Measurements from ENCODE around the gene F2. TPM values are rescaled to one million over a fixed set of nuclear protein-coding genes. Genes with fewer than 3 reads are reported as not detected.
"Not testable (repeated sequence)": the region's sequence is repeated elsewhere in the genome, so short reads cannot be mapped to it uniquely, and the experiment has no call there.

Gene F2
- total and polyA plus RNA-seq, 4 experiments from 2014 or later, result not detected

GRCh38 chr11:46701078-46701654 is 17.8 kb upstream of the F2 start:
- CTCF ChIA-PET (ENCODE audit: partially characterized antibody), result interaction anchor here (1.2 to 7.5 kb wide), 5 partner anchors 15 to 107 kb away, joined by 3 to 61 read pairs (median 4); partner anchors contain the start of genes AMBRA1, ATG13 and HARBI1
- Mint-ChIP-seq H3K4me1 (peaks cover 30 to 65% (median 47%) of the 10 kb centered on the region in 4 donors), H3K36me3 (peaks cover 14 to 58% of the 10 kb centered on the region in 2 donors), H3K9me3 (peaks cover 0 to 3% (median 0%) of the 10 kb centered on the region in 8 donors), H3K4me3 (peak overlapping the region; percentile 92 to 100 (median 99)), H3K27me3 (no peaks in the 10 kb centered on the region), H3K27ac (peak overlapping the region; percentile 88 to 99 (median 96))
- POLR2A ChIA-PET (ENCODE audit: partially characterized antibody), result interaction anchor here (0.7 to 4.6 kb wide), 16 partner anchors 8 to 877 kb away, joined by 3 to 85 read pairs (median 4); partner anchors contain the start of genes AMBRA1, ATG13, DDB2 and HARBI1
- Histone ChIP-seq H3K9me3 (ENCODE audit: control insufficient read depth in 1 of 2, low read length in 2 of 2) (no peaks in the 10 kb centered on the region), H3K36me3 (ENCODE audit: insufficient read depth, low read length) (peaks cover 40% of the 10 kb centered on the region), H3K4me3 (ENCODE audit: low read length in 2 of 2) (peak overlapping the region; percentile 82 to 98), H3K27ac (ENCODE audit: low read depth, low read length) (peak overlapping the region; percentile 86), H3K4me1 (ENCODE audit: insufficient read depth, low read length) (peaks cover 59% of the 10 kb centered on the region), H3K27me3 (ENCODE audit: insufficient read depth, low read length) (no peaks in the 10 kb centered on the region)
- no peak for DNase-seq
- intact Hi-C loops (cut with micrococcal nuclease), result loop anchor here (2.0 kb wide), 1 partner anchor 854 kb away; the partner anchor contains the start of gene CRY2

GRCh38 chr11:46705070-46705688 is 13.8 kb upstream of the F2 start:
- Mint-ChIP-seq H3K36me3 (peaks cover 18 to 61% of the 10 kb centered on the region in 2 donors), H3K27me3 (no peaks in the 10 kb centered on the region), H3K4me3 (no peak overlapping the region), H3K9me3 (peaks cover 0 to 3% (median 0%) of the 10 kb centered on the region in 8 donors), H3K27ac (no peak overlapping the region), H3K4me1 (peaks cover 22 to 33% (median 25%) of the 10 kb centered on the region in 4 donors)
- CTCF ChIA-PET (ENCODE audit: partially characterized antibody), result interaction anchor here (1.1 kb wide), 1 partner anchor 34 kb away, joined by 3 read pairs; no protein-coding TSS in a partner anchor
- intact Hi-C loops (cut with micrococcal nuclease), result no loop called here
- H3K9me3 ChIP-seq (ENCODE audit: control insufficient read depth in 1 of 2, low read length in 2 of 2), result no peaks in the 10 kb centered on the region
- DNase-seq, result no peak
- POLR2A ChIA-PET (ENCODE audit: partially characterized antibody), result interaction anchor here (1.1 kb wide), 1 partner anchor 34 kb away, joined by 3 read pairs; no protein-coding TSS in a partner anchor
- peaks cover 44% of the 10 kb centered on the region for H3K36me3 ChIP-seq (ENCODE audit: insufficient read depth, low read length)
- no peak overlapping the region for H3K4me3 ChIP-seq (ENCODE audit: low read length in 2 of 2)
- H3K27ac ChIP-seq (ENCODE audit: low read depth, low read length), result no peak overlapping the region
- H3K4me1 ChIP-seq (ENCODE audit: insufficient read depth, low read length), result peaks cover 23% of the 10 kb centered on the region
- no peaks in the 10 kb centered on the region for H3K27me3 ChIP-seq (ENCODE audit: insufficient read depth, low read length)

DNA sequence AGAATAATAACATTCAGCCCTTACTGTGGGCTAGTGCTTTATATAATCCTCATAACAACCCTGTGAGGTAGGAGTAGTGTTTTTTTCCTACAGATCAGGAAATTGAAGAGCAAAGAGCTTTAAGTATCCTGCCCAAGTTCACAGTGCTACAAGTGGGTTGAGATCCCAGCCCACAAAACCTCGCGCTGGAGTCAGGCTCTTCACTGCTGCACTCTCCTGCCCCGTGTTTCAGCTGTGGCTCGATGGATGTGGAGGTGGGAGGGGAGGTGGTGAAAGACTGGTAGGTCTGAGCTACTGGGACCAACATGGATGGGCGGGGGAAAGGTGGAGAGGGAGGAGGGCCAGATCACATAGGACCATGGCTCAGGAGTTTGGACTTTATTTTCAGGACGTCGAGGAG is 12.1 kb upstream of the F2 start:
- no peaks in the 10 kb centered on the region for H3K9me3 ChIP-seq (ENCODE audit: control insufficient read depth in 1 of 2, low read length in 2 of 2)
- peaks cover 44% of the 10 kb centered on the region for H3K36me3 ChIP-seq (ENCODE audit: insufficient read depth, low read length)
- H3K4me1 Mint-ChIP-seq, result peaks cover 12 to 18% (median 15%) of the 10 kb centered on the region in 4 donors
- H3K4me1 ChIP-seq (ENCODE audit: insufficient read depth, low read length), result peaks cover 16% of the 10 kb centered on the region
- H3K36me3 Mint-ChIP-seq, result peaks cover 18 to 47% of the 10 kb centered on the region in 2 donors
- no peak overlapping the region for H3K4me3 Mint-ChIP-seq
- POLR2A ChIA-PET (ENCODE audit: partially characterized antibody), result no interaction called here
- peak overlapping the region in 3 of 7 donors; percentile 1 to 57 (median 42) for H3K27ac Mint-ChIP-seq
- no peak overlapping the region for H3K27ac ChIP-seq (ENCODE audit: low read depth, low read length)
- no peak for DNase-seq
- no peaks in the 10 kb centered on the region for H3K27me3 Mint-ChIP-seq
- no peak overlapping the region for H3K4me3 ChIP-seq (ENCODE audit: low read length in 2 of 2)
- CTCF ChIA-PET (ENCODE audit: partially characterized antibody), result interaction anchor here (1.5 kb wide), 1 partner anchor 37 kb away, joined by 7 read pairs; no protein-coding TSS in a partner anchor
- H3K27me3 ChIP-seq (ENCODE audit: insufficient read depth, low read length), result no peaks in the 10 kb centered on the region
- H3K9me3 Mint-ChIP-seq, result no peaks in the 10 kb centered on the region
- intact Hi-C loops (cut with micrococcal nuclease), result no loop called here

GRCh38 chr11:46709351-46709750 is 9.7 kb upstream of the F2 start:
- H3K4me3 ChIP-seq (ENCODE audit: low read length in 2 of 2); DNase-seq; intact Hi-C loops (cut with micrococcal nuclease); CTCF ChIA-PET (ENCODE audit: partially characterized antibody); H3K4me1 ChIP-seq (ENCODE audit: insufficient read depth, low read length); H3K9me3 ChIP-seq (ENCODE audit: control insufficient read depth in 1 of 2, low read length in 2 of 2); H3K4me1 Mint-ChIP-seq; H3K27me3 ChIP-seq (ENCODE audit: insufficient read depth, low read length); H3K4me3 Mint-ChIP-seq; H3K27ac ChIP-seq (ENCODE audit: low read depth, low read length); H3K9me3 Mint-ChIP-seq; H3K27me3 Mint-ChIP-seq: not testable (repeated sequence)
- H3K36me3 ChIP-seq (ENCODE audit: insufficient read depth, low read length), result peaks cover 25% of the 10 kb centered on the region
- peak overlapping the region in 1 of 7 donors; percentile 64 for H3K27ac Mint-ChIP-seq
- H3K36me3 Mint-ChIP-seq, result peaks cover 4 to 26% of the 10 kb centered on the region in 2 donors
- POLR2A ChIA-PET (ENCODE audit: partially characterized antibody), result interaction anchor here (1.2 kb wide), 1 partner anchor 8 kb away, joined by 4 read pairs; the partner anchor contains the start of gene ZNF408

DNA sequence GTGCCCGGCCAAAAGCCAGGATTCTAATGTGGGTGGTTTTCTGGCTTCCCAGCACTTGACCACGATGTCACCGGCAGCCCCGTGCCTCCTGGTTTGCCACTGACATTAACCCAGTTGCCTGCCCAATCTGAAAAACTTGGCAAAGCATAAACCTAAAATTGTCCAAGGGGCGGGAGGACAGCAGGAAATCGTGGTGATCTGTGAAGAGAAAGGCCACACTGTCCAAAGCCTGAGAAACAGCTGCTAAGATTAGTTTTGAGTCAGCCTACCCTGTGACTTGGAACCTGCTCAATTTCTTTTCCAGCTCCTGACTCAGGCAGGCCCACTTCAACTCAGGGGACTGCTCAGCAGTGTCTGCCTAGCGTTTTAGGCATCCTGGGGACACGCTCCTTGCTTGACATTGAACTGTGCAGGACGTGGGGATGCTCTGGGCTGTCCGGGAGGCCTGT is 8.2 kb upstream of the F2 start:
- H3K9me3 ChIP-seq (ENCODE audit: control insufficient read depth in 1 of 2, low read length in 2 of 2), result no peaks in the 10 kb centered on the region
- no peak overlapping the region for H3K4me3 Mint-ChIP-seq
- H3K36me3 Mint-ChIP-seq, result peaks cover 4 to 19% of the 10 kb centered on the region in 2 donors
- no peaks in the 10 kb centered on the region for H3K27me3 ChIP-seq (ENCODE audit: insufficient read depth, low read length)
- H3K9me3 Mint-ChIP-seq, result no peaks in the 10 kb centered on the region
- H3K36me3 ChIP-seq (ENCODE audit: insufficient read depth, low read length), result peaks cover 11% of the 10 kb centered on the region
- peaks cover 0 to 6% (median 2%) of the 10 kb centered on the region in 4 donors for H3K4me1 Mint-ChIP-seq
- H3K4me1 ChIP-seq (ENCODE audit: insufficient read depth, low read length), result no peaks in the 10 kb centered on the region
- ChIA-PET POLR2A (ENCODE audit: partially characterized antibody) (interaction anchor here (1.1 kb wide), 1 partner anchor 10 kb away, joined by 3 read pairs; the partner anchor contains the start of genes ARHGAP1 and ZNF408), CTCF (ENCODE audit: partially characterized antibody) (no interaction called here)
- peak overlapping the region in 1 of 7 donors; percentile 29 for H3K27ac Mint-ChIP-seq
- H3K27ac ChIP-seq (ENCODE audit: low read depth, low read length), result no peak overlapping the region
- intact Hi-C loops (cut with micrococcal nuclease), result no loop called here
- no peaks in the 10 kb centered on the region for H3K27me3 Mint-ChIP-seq
- no peak overlapping the region for H3K4me3 ChIP-seq (ENCODE audit: low read length in 2 of 2)
- DNase-seq, result no peak

- no peaks in the 10 kb centered on the region for H3K27me3 ChIP-seq (ENCODE audit: insufficient read depth, low read length)
- Mint-ChIP-seq H3K36me3 (peaks cover 4 to 15% of the 10 kb centered on the region in 2 donors), H3K9me3 (no peaks in the 10 kb centered on the region), H3K27me3 (no peaks in the 10 kb centered on the region), H3K27ac (no peak overlapping the region), H3K4me1 (peaks cover 0 to 6% (median 2%) of the 10 kb centered on the region in 4 donors), H3K4me3 (no peak overlapping the region)
- H3K9me3 ChIP-seq (ENCODE audit: control insufficient read depth in 1 of 2, low read length in 2 of 2), result no peaks in the 10 kb centered on the region
- H3K4me3 ChIP-seq (ENCODE audit: low read length in 2 of 2), result no peak overlapping the region
- intact Hi-C loops (cut with micrococcal nuclease), result no loop called here
- DNase-seq, result no peak
- ChIA-PET POLR2A (ENCODE audit: partially characterized antibody) (interaction anchor here (0.7 to 1.1 kb wide), 2 partner anchors 11 to 52 kb away, joined by 3 read pairs; partner anchors contain the start of genes ARHGAP1 and ZNF408), CTCF (ENCODE audit: partially characterized antibody) (no interaction called here)
- no peaks in the 10 kb centered on the region for H3K4me1 ChIP-seq (ENCODE audit: insufficient read depth, low read length)
- peaks cover 7% of the 10 kb centered on the region for H3K36me3 ChIP-seq (ENCODE audit: insufficient read depth, low read length)
- no peak overlapping the region for H3K27ac ChIP-seq (ENCODE audit: low read depth, low read length)
These were observed 7.7 kb upstream of the F2 start for GRCh38 chr11:46711303-46711702.
